Neuronal stem cell (in vitro differentiated cells): ENCODE measurements around the gene GTF2I.

Experiments
- DNase-seq: peaks from one replicate; pipeline ENCODE4 v3.0.0-alpha.2; 2013; ENCODE audit warnings: low spot score
- H2AFZ ChIP-seq: one replicate; pipeline ENCODE4 v1.6.1; 2013; ENCODE audit warnings: mild to moderate bottlenecking, low read length, inconsistent platforms
- H2AK5ac ChIP-seq: 2 replicates; pipeline ENCODE4 v1.6.1; 2013; ENCODE audit warnings: low read depth, mild to moderate bottlenecking, inconsistent platforms, low read length, moderate library complexity, mixed read lengths
- H2BK120ac ChIP-seq: 2 replicates; pipeline ENCODE4 v1.6.1; 2013; ENCODE audit warnings: low read depth, mild to moderate bottlenecking, inconsistent platforms, low read length, moderate library complexity, mixed read lengths
- H2BK12ac ChIP-seq: one replicate; pipeline ENCODE4 v1.6.1; 2013; ENCODE audit warnings: low read length, inconsistent platforms
- H2BK15ac ChIP-seq: 2 replicates; pipeline ENCODE4 v1.6.1; 2013; ENCODE audit warnings: mild to moderate bottlenecking, low read length, inconsistent platforms, mixed read lengths
- H2BK5ac ChIP-seq: one replicate; pipeline ENCODE4 v1.6.1; 2013; ENCODE audit warnings: inconsistent platforms, mild to moderate bottlenecking, low read length, moderate library complexity
- H3K14ac ChIP-seq: one replicate; pipeline ENCODE4 v1.6.1; 2013; ENCODE audit warnings: low read length, inconsistent platforms
- H3K18ac ChIP-seq: 2 replicates; pipeline ENCODE4 v1.6.1; 2013; ENCODE audit warnings: low read length, inconsistent platforms
- H3K23ac ChIP-seq: 2 replicates; pipeline ENCODE4 v1.6.1; 2013; ENCODE audit warnings: low read depth, mild to moderate bottlenecking, mixed read lengths, low read length, inconsistent platforms; ENCODE audit not compliant: poor library complexity
- H3K27ac ChIP-seq: replicated peaks from 3 replicates; pipeline ENCODE4 v1.5.1; 2013; ENCODE audit warnings: low read length, inconsistent platforms
- H3K27me3 ChIP-seq, 3 experiments: 2 replicates each; pipeline ENCODE4 v1.6.1; 2013; ENCODE audit warnings: low read length in 3 of 3, mild to moderate bottlenecking in 2 of 3, inconsistent platforms in 1 of 3, low read depth in 1 of 3, mixed read lengths in 1 of 3, moderate library complexity in 1 of 3; ENCODE audit not compliant: control insufficient read depth in 3 of 3, insufficient read depth in 3 of 3
- H3K36me3 ChIP-seq, 2 donors: replicated peaks in 1 of 2; 2 replicates each; pipeline ENCODE4 v1.6.1; 2013; ENCODE audit warnings: low read length in 2 of 2; ENCODE audit not compliant: control insufficient read depth in 2 of 2, insufficient read depth in 2 of 2
- H3K4ac ChIP-seq: 2 replicates; pipeline ENCODE4 v1.6.1; 2013; ENCODE audit warnings: inconsistent platforms, mild to moderate bottlenecking, low read length, moderate library complexity
- H3K4me1 ChIP-seq, 2 donors: 1 replicate in 1 of 2; 2 replicates in 1 of 2; pipeline ENCODE4 v1.6.1; 2013; ENCODE audit warnings: low read length in 2 of 2, low read depth in 1 of 2; ENCODE audit not compliant: control insufficient read depth in 2 of 2, insufficient read depth in 1 of 2
- H3K4me2 ChIP-seq: one replicate; pipeline ENCODE4 v1.6.1; 2013; ENCODE audit warnings: mild to moderate bottlenecking, low read length, inconsistent platforms; ENCODE audit not compliant: insufficient read depth, poor library complexity, severe bottlenecking
- H3K4me3 ChIP-seq, 2 donors: 2 replicates each; pipeline ENCODE4 v1.5.1; 2013; ENCODE audit warnings: low read length in 2 of 2, mild to moderate bottlenecking in 2 of 2, inconsistent platforms in 1 of 2, moderate library complexity in 1 of 2
- H3K79me1 ChIP-seq: one replicate; pipeline ENCODE4 v1.6.1; 2013; ENCODE audit warnings: low read depth, mild to moderate bottlenecking, inconsistent platforms, low read length, moderate library complexity
- H3K9ac ChIP-seq: one replicate; pipeline ENCODE4 v1.6.1; 2013; ENCODE audit warnings: mild to moderate bottlenecking, low read depth, low read length, inconsistent platforms; ENCODE audit not compliant: poor library complexity
- H3K9me3 ChIP-seq, 2 donors: replicated peaks in 1 of 2; 2 replicates each; pipeline versions ENCODE3 to v1.6.1; 2013; ENCODE audit warnings: low read length in 2 of 2, mild to moderate bottlenecking in 2 of 2, inconsistent platforms in 1 of 2, low read depth in 1 of 2, mixed read lengths in 1 of 2, moderate library complexity in 1 of 2; ENCODE audit not compliant: control insufficient read depth in 2 of 2, insufficient read depth in 1 of 2
- H4K8ac ChIP-seq: one replicate; pipeline ENCODE4 v1.6.1; 2013; ENCODE audit warnings: low read depth, mild to moderate bottlenecking, inconsistent platforms, low read length, moderate library complexity
- H4K91ac ChIP-seq: one replicate; pipeline ENCODE4 v1.6.1; 2013; ENCODE audit warnings: low read length, low read depth, mild to moderate bottlenecking, inconsistent platforms; ENCODE audit not compliant: poor library complexity
- WGBS, 2 donors: extraction: QIAGEN DNeasy Blood & Tissue Kit; methylation state at CpG; one replicate each; pipeline ENCODE4 v1.1.7; 2013; ENCODE audit warnings: missing lambda C conversion rate in 2 of 2, mixed read lengths in 1 of 2; ENCODE audit not compliant: insufficient read length in 2 of 2, insufficient replicate concordance in 1 of 2; ENCODE audit errors: extremely low coverage in 2 of 2; 5-methylcytosine and 5-hydroxymethylcytosine counted together

The GTF2I gene

DNA sequence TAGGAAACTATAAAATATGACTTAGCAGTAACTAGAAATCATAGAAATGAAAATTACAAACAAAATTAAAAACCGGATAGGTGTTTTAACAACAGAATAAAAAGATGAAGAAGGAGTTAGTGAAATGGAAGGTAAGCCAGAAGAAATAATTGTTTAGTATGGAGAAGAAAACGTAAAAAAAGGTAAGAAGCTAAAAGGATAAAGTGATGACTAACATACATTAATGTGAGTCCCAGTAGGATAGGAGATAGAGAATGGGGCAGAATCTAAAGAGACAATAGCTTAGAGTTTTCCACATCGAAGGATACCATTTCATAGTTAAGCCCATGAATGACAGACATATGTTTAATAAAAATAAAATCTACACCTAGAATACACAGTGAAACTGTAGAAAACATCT is 25.3 kb downstream of the GTF2I start:
- H3K36me3 ChIP-seq: peaks cover 10 to 76% of the 10 kb centered on the region in 2 donors
- H3K4me3 ChIP-seq: no peak overlapping the region
- no peak overlapping the region for H4K91ac ChIP-seq

DNA sequence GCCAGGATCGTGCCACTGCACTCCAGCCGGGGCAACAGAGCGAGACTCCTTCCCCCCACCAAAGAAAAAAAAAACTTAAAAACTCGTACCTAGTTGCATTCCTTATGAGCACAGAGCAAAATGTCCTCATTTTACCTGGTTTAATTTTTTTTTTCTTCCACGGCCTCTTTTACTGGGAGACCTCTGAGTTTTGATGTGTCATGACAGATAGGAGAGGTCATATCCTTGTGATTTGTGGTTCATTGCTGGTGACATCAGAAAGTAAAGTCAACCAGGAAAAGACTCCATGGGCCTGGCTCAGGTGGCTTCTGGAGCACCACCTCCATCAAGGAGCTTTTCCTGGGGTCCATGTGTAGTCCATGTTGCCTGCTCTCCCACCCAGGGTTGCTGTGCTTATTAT is 26.3 kb downstream of the GTF2I start:
- H3K9ac ChIP-seq: no peak overlapping the region
- H4K8ac ChIP-seq: no peak overlapping the region
- no peak overlapping the region for H3K4me3 ChIP-seq
- no peak overlapping the region for H2BK5ac ChIP-seq
- H2AFZ ChIP-seq: no peak overlapping the region
- no peak overlapping the region for H3K27ac ChIP-seq
- no peak overlapping the region for H2AK5ac ChIP-seq
- DNase-seq: no peak
- no peaks in the 10 kb centered on the region for H3K27me3 ChIP-seq
- H3K23ac ChIP-seq: no peak overlapping the region
- H4K91ac ChIP-seq: no peak overlapping the region
- no peak overlapping the region for H2BK12ac ChIP-seq
- H3K4ac ChIP-seq: no peak overlapping the region
- no peak overlapping the region for H2BK120ac ChIP-seq
- no CpG with 5 or more reads among the region's 5 CpGs for WGBS, 2 donors
- H3K36me3 ChIP-seq: peaks cover 10 to 77% of the 10 kb centered on the region in 2 donors
- no peak overlapping the region for H3K14ac ChIP-seq
- no peaks in the 10 kb centered on the region for H3K4me1 ChIP-seq
- H3K9me3 ChIP-seq: peaks cover 0 to 36% of the 10 kb centered on the region in 2 donors
- H3K4me2 ChIP-seq: no peak overlapping the region
- no peak overlapping the region for H3K18ac ChIP-seq
- peaks cover 3% of the 10 kb centered on the region for H3K79me1 ChIP-seq
- no peak overlapping the region for H2BK15ac ChIP-seq

More for the DNA sequence above, 25.3 kb downstream of the GTF2I start:
- Histone ChIP-seq H3K79me1 (peaks cover 2% of the 10 kb centered on the region), H4K8ac (no peak overlapping the region), H3K9me3 (peaks cover 0 to 36% of the 10 kb centered on the region in 2 donors), H3K18ac (no peak overlapping the region), H2AFZ (no peak overlapping the region), H2BK120ac (no peak overlapping the region), H3K4ac (no peak overlapping the region), H3K23ac (no peak overlapping the region), H2BK12ac (no peak overlapping the region), H3K4me1 (no peaks in the 10 kb centered on the region), H2AK5ac (no peak overlapping the region), H3K27me3 (no peaks in the 10 kb centered on the region), H2BK5ac (no peak overlapping the region), H2BK15ac (no peak overlapping the region), H3K27ac (no peak overlapping the region), H3K14ac (no peak overlapping the region), H3K4me2 (no peak overlapping the region), H3K9ac (no peak overlapping the region)
- no peak for DNase-seq
- WGBS, 2 donors: 100% methylated on average over 2 of the region's 3 CpGs

DNA sequence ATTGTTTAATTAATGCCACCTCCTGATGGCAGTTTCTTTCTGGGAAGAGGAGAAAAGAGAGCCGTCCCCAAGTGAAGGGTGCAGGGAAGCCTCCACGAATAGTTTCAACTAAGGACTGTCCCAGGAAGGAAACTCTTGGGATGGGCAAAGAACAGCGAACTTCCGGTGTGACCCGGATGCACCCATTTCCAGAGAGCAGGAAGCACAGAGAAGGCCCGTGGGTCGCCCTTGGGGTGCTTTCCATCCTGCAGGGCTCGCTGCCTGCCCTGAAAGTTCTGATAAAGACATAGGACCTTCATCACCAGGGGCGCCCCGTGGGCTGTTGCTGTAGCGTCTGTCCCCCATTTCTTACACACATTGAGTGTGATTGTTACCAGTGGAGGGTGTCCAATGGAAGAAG is 27.0 kb downstream of the GTF2I start:
- Histone ChIP-seq H2BK15ac (no peak overlapping the region), H3K23ac (no peak overlapping the region), H3K9ac (no peak overlapping the region), H3K9me3 (peaks cover 0 to 34% of the 10 kb centered on the region in 2 donors), H3K14ac (no peak overlapping the region), H4K91ac (no peak overlapping the region), H2BK12ac (no peak overlapping the region), H3K4ac (no peak overlapping the region), H3K79me1 (peaks cover 3% of the 10 kb centered on the region), H2AFZ (no peak overlapping the region), H4K8ac (no peak overlapping the region), H3K4me1 (no peaks in the 10 kb centered on the region), H3K27ac (no peak overlapping the region), H3K4me3 (no peak overlapping the region), H2BK5ac (no peak overlapping the region), H3K4me2 (no peak overlapping the region), H3K36me3 (peaks cover 11 to 79% of the 10 kb centered on the region in 2 donors), H3K27me3 (no peaks in the 10 kb centered on the region), H3K18ac (no peak overlapping the region), H2AK5ac (no peak overlapping the region), H2BK120ac (no peak overlapping the region)
- no CpG with 5 or more reads among the region's 11 CpGs for WGBS, 2 donors
- DNase-seq: no peak

- H3K4me1 ChIP-seq: no peaks in the 10 kb centered on the region
- H3K18ac ChIP-seq: no peak overlapping the region
- no CpG with 5 or more reads among the region's 5 CpGs for WGBS, 2 donors
- no peak overlapping the region for H3K14ac ChIP-seq
- no peaks in the 10 kb centered on the region for H3K27me3 ChIP-seq
- no peak overlapping the region for H4K8ac ChIP-seq
- no peak overlapping the region for H3K27ac ChIP-seq
- H3K4me2 ChIP-seq: no peak overlapping the region
- H2BK5ac ChIP-seq: no peak overlapping the region
- no peak overlapping the region for H2BK15ac ChIP-seq
- peaks cover 11 to 80% of the 10 kb centered on the region in 2 donors for H3K36me3 ChIP-seq
- H2BK12ac ChIP-seq: no peak overlapping the region
- no peak overlapping the region for H2AK5ac ChIP-seq
- H3K9me3 ChIP-seq: peaks cover 0 to 34% of the 10 kb centered on the region in 2 donors
- H2BK120ac ChIP-seq: no peak overlapping the region
- H3K4ac ChIP-seq: no peak overlapping the region
- H3K79me1 ChIP-seq: peaks cover 3% of the 10 kb centered on the region
- H3K4me3 ChIP-seq: no peak overlapping the region
- no peak overlapping the region for H3K9ac ChIP-seq
- H2AFZ ChIP-seq: no peak overlapping the region
- H4K91ac ChIP-seq: no peak overlapping the region
- no peak overlapping the region for H3K23ac ChIP-seq
- no peak for DNase-seq
Observed at GRCh38 chr7:74684921-74685320, 27.4 kb downstream of the GTF2I start.
